Activated CD4-positive, alpha-beta T cell treated with anti-CD3 and anti-CD28 coated beads, Interleukin-2, amount 10 ng/mL, durations not matched to agents 7 days and 5 days (primary cell): ENCODE data around the gene DNAJA3. TPM values are rescaled to one million over a fixed set of nuclear protein-coding genes. Genes with fewer than 3 reads are reported as not detected.
A peak's percentile ranks its signal among the peaks of the same experiment; 100 is the strongest.

ENCODE experiments used
- CTCF ChIA-PET: fragments of 350-600 bp; sonication (Branson Sonifier 250); formaldehyde crosslinking; loops from one replicate; lab custom pipeline; 2021; ENCODE audit warnings: antibody characterized with exemption; lab: Charles Lee
- POLR2A ChIA-PET: fragments of 350-600 bp; sonication (Branson Sonifier 250); formaldehyde crosslinking; loops from one replicate; lab custom pipeline; 2021; ENCODE audit warnings: antibody characterized with exemption; lab: Charles Lee
- DNase-seq: peaks from one replicate; pipeline ENCODE4 v3.0.0-alpha.2; 2020
- H3K27ac Mint-ChIP-seq: one replicate; pipeline ENCODE4 v1.8.0; 2021; ENCODE audit warnings: mild to moderate bottlenecking, moderate library complexity, mixed read lengths
- H3K27me3 Mint-ChIP-seq: one replicate; pipeline ENCODE4 v1.8.0; 2021; ENCODE audit warnings: mixed read lengths
- H3K36me3 Mint-ChIP-seq: one replicate; pipeline ENCODE4 v1.8.0; 2021; ENCODE audit warnings: low read depth, mixed read lengths
- H3K4me1 Mint-ChIP-seq: one replicate; pipeline ENCODE4 v1.8.0; 2021; ENCODE audit warnings: mixed read lengths
- H3K4me3 Mint-ChIP-seq: one replicate; pipeline ENCODE4 v1.8.0; 2021; ENCODE audit warnings: mild to moderate bottlenecking, moderate library complexity, mixed read lengths
- H3K9me3 Mint-ChIP-seq: one replicate; pipeline ENCODE4 v1.8.0; 2021; ENCODE audit warnings: mixed read lengths
- total RNA-seq, 2 experiments: library from RNA; stranded (reverse); gene quantifications; one replicate each; pipeline ENCODE4 v1.2.3, GENCODE V29; 2021

The DNAJA3 gene
- total RNA-seq, 2 experiments from 2014 or later: 51.6 to 55.0 TPM

GRCh38 chr16:4498546-4499195, 73.0 kb downstream of the DNAJA3 start:
- H3K4me1 Mint-ChIP-seq: peaks cover 80% of the 10 kb centered on the region
- peaks cover 29% of the 10 kb centered on the region for H3K36me3 Mint-ChIP-seq
- CTCF ChIA-PET: interaction anchor here (1.1 kb wide), 1 partner anchor 9 kb away, joined by 10 read pairs; no protein-coding TSS in a partner anchor
- POLR2A ChIA-PET: interaction anchor here (1.1 kb wide), 1 partner anchor 11 kb away, joined by 5 read pairs; no protein-coding TSS in a partner anchor
- H3K4me3 Mint-ChIP-seq: no peak overlapping the region
- no peak for DNase-seq
- no peaks in the 10 kb centered on the region for H3K9me3 Mint-ChIP-seq
- H3K27me3 Mint-ChIP-seq: no peaks in the 10 kb centered on the region
- H3K27ac Mint-ChIP-seq: no peak overlapping the region

DNA sequence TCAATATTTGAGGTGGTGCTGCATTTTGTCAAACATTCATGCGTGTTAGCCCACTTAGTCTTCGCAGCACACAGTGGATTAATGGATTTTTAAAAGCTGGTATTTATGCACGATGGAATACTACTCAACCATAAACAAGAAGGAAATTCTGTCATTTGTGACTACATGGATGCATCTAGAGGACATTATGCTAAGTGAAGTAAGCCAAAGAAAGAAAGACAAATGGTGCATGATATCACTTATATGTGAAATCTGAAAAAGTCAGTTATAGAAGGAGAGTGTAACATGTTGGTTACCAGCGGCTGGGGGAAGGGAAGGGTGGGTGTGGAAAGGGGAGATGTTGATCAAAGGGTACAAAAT, 73.5 kb downstream of the DNAJA3 start:
- Mint-ChIP-seq H3K9me3 (no peaks in the 10 kb centered on the region), H3K27me3 (no peaks in the 10 kb centered on the region), H3K27ac (no peak overlapping the region), H3K4me3 (no peak overlapping the region), H3K36me3 (peaks cover 30% of the 10 kb centered on the region), H3K4me1 (peaks cover 82% of the 10 kb centered on the region)
- CTCF ChIA-PET: interaction anchor here (1.1 to 2.5 kb wide), 2 partner anchors 8 to 37 kb away, joined by 7 to 10 read pairs; no protein-coding TSS in a partner anchor
- POLR2A ChIA-PET: interaction anchor here (1.1 kb wide), 1 partner anchor 11 kb away, joined by 5 read pairs; no protein-coding TSS in a partner anchor
- no peak for DNase-seq

- Mint-ChIP-seq H3K9me3 (no peaks in the 10 kb centered on the region), H3K27me3 (no peaks in the 10 kb centered on the region), H3K4me1 (peaks cover 82% of the 10 kb centered on the region), H3K27ac (no peak overlapping the region), H3K4me3 (no peak overlapping the region), H3K36me3 (peaks cover 33% of the 10 kb centered on the region)
- CTCF ChIA-PET: interaction anchor here (1.3 to 2.5 kb wide), 6 partner anchors 9 to 194 kb away, joined by 3 to 9 read pairs (median 6); partner anchors contain the start of gene MGRN1
- POLR2A ChIA-PET: interaction anchor here (0.6 kb wide), 1 partner anchor 39 kb away, joined by 3 read pairs; no protein-coding TSS in a partner anchor
- DNase-seq: no peak
Measured at GRCh38 chr16:4500272-4500671, 74.6 kb downstream of the DNAJA3 start.

DNA sequence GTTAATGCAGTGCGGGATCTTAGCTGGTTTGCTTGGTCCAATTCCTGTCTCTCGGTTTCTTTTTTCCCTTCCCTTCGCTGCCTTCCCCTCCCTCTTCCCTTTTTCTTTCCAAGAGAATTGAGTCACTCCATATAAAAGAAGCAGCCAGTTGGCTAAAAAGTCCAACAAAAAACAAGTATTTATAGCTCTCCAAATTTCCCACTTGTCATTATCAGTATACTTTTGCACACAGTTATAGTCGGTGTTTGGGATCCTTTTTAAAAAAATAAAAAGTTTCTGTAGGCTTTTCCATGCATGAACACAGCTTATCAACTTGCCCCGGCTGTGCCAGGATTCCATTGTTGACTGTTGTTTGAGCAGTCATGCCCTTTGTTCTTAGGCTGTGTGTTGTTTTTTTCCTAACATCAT, 75.4 kb downstream of the DNAJA3 start:
- Mint-ChIP-seq H3K4me3 (no peak overlapping the region), H3K4me1 (peaks cover 82% of the 10 kb centered on the region), H3K36me3 (peaks cover 34% of the 10 kb centered on the region), H3K9me3 (no peaks in the 10 kb centered on the region), H3K27me3 (no peaks in the 10 kb centered on the region), H3K27ac (no peak overlapping the region)
- CTCF ChIA-PET: interaction anchor here (0.7 to 2.5 kb wide), 9 partner anchors 9 to 195 kb away, joined by 3 to 9 read pairs (median 5); partner anchors contain the start of genes HMOX2 and MGRN1
- no peak for DNase-seq
- POLR2A ChIA-PET: no interaction called here

GRCh38 chr16:4505356-4506147, 79.9 kb downstream of the DNAJA3 start:
- CTCF ChIA-PET: interaction anchor here (0.5 to 4.6 kb wide), 19 partner anchors 9 to 228 kb away, joined by 3 to 36 read pairs (median 6); partner anchors contain the start of genes C16orf96, HMOX2 and MGRN1
- no peaks in the 10 kb centered on the region for H3K27me3 Mint-ChIP-seq
- H3K4me1 Mint-ChIP-seq: peaks cover 62% of the 10 kb centered on the region

More at GRCh38 chr16:4505356-4506147, 79.9 kb downstream of the DNAJA3 start:
- Mint-ChIP-seq H3K27ac (peak overlapping the region; percentile 98), H3K4me3 (peak overlapping the region; percentile 61), H3K9me3 (no peaks in the 10 kb centered on the region), H3K36me3 (peaks cover 38% of the 10 kb centered on the region)
- peak; percentile 89 for DNase-seq
- POLR2A ChIA-PET: interaction anchor here (0.5 to 0.7 kb wide), 3 partner anchors 9 to 165 kb away, joined by 3 to 4 read pairs (median 4); no protein-coding TSS in a partner anchor

Other genes with a start within 250 kb of the DNAJA3 start
- gene SRL, start 183.8 kb upstream of the DNAJA3 start, total RNA-seq: not detected
- gene TFAP4, start 152.8 kb upstream of the DNAJA3 start, total RNA-seq: 10 to 100 TPM; 19.3 to 19.7 TPM
- under 1 TPM; 0.12 to 0.17 TPM for gene GLIS2, start 109.8 kb upstream of the DNAJA3 start, total RNA-seq
- gene PAM16, start 74.5 kb upstream of the DNAJA3 start, total RNA-seq: 10 to 100 TPM; 35.1 to 39.3 TPM
- gene VASN, start 54.0 kb upstream of the DNAJA3 start, total RNA-seq: not detected
- gene CORO7, start 9.3 kb upstream of the DNAJA3 start, total RNA-seq: 100 to 1,000 TPM; 196 to 211 TPM
- 10 to 100 TPM; 34.0 to 35.9 TPM for gene NMRAL1, start 48.8 kb downstream of the DNAJA3 start, total RNA-seq
- gene HMOX2, start 50.5 kb downstream of the DNAJA3 start, total RNA-seq: 100 to 1,000 TPM in 1 of 2 experiments, 10 to 100 TPM in 1; 86.3 to 107 TPM
- 10 to 100 TPM; 44.2 to 45.2 TPM for gene CDIP1, start 112.9 kb downstream of the DNAJA3 start, total RNA-seq
- under 1 TPM; 0.21 to 0.22 TPM for gene C16orf96, start 130.5 kb downstream of the DNAJA3 start, total RNA-seq
- 10 to 100 TPM; 21.5 to 22.2 TPM for gene UBALD1, start 189.0 kb downstream of the DNAJA3 start, total RNA-seq
- gene MGRN1, start 199.0 kb downstream of the DNAJA3 start, total RNA-seq: 10 to 100 TPM; 74.4 to 79.5 TPM